A549 (cell line): ENCODE results near the gene CERS3.

Experiments
- EP300 ChIP-seq, 2 experiments: fragments of >200 bp; sonication (Bioruptor Twin); formaldehyde crosslinking; IDR thresholded peaks; 2 replicates in 1 of 2; 3 replicates in 1 of 2; pipeline ENCODE4 v1.6.1; 2016 to 2017
- FOSL2 ChIP-seq, 2 experiments: fragments of 450-650 bp in 1 of 2; fragments of >200 bp in 1 of 2; sonication (Bioruptor Twin) in 1 of 2; formaldehyde crosslinking; IDR thresholded peaks; 2 replicates each; pipeline versions ENCODE4 v1.5.0 to v1.6.1; 2016 to 2020; ENCODE audit warnings: mild to moderate bottlenecking in 1 of 2, moderate library complexity in 1 of 2
- KDM1A ChIP-seq: fragments of 200-600 bp; sonication (generic); IDR thresholded peaks from 2 replicates; pipeline ENCODE4 v1.6.1; 2016; ENCODE audit warnings: low read depth, mild to moderate bottlenecking
- MAZ ChIP-seq: fragments of 150-350 bp; IDR thresholded peaks from 2 replicates; pipeline ENCODE4 v1.6.1; 2014; ENCODE audit warnings: antibody characterized with exemption, low read depth, low read length, borderline replicate concordance
- PBX3 ChIP-seq: IDR thresholded peaks from 2 replicates; pipeline ENCODE4 v1.6.1; 2012
- POLR2A ChIP-seq: IDR thresholded peaks from 2 replicates; pipeline ENCODE4 v1.6.1; 2012; ENCODE audit warnings: mild to moderate bottlenecking, low read length
- RAD21 ChIP-seq, 2 experiments: fragments of >200 bp in 1 of 2; sonication (Bioruptor Twin) in 1 of 2; formaldehyde crosslinking in 1 of 2; IDR thresholded peaks in 1 of 2; conservative IDR thresholded peaks in 1 of 2; 2 replicates in 1 of 2; 3 replicates in 1 of 2; pipeline ENCODE4 v1.6.1; 2012 to 2018; ENCODE audit warnings: inconsistent platforms in 1 of 2
- RFX5 ChIP-seq: fragments of 450-650 bp; IDR thresholded peaks from 2 replicates; pipeline ENCODE4 v1.7.1; 2014; ENCODE audit warnings: antibody characterized with exemption, mild to moderate bottlenecking, moderate library complexity
- TP53 ChIP-seq: fragments of 250-450 bp; sonication (Bioruptor Pico); IDR thresholded peaks from 2 replicates; pipeline ENCODE4 v1.5.0; 2021; ENCODE audit warnings: mild to moderate bottlenecking, moderate library complexity
- TF ChIP-seq, protein P1 (sequence below): fragments of >200 bp; sonication (Bioruptor Twin); formaldehyde crosslinking; IDR thresholded peaks from 3 replicates; pipeline ENCODE4 v1.5.1; 2016
- TF ChIP-seq, protein P2 (sequence below): fragments of 450-650 bp; IDR thresholded peaks from 2 replicates; pipeline ENCODE4 v1.6.1; 2014; ENCODE audit warnings: antibody characterized with exemption
- TF ChIP-seq, protein P3 (sequence below): fragments of 250-450 bp; sonication (Bioruptor Pico); IDR thresholded peaks from 2 replicates; pipeline ENCODE4 v1.5.0; 2021; ENCODE audit warnings: mild to moderate bottlenecking, moderate library complexity, borderline replicate concordance
- TF ChIP-seq, protein P4 (sequence below): IDR thresholded peaks from 2 replicates; pipeline ENCODE4 v1.6.1; 2012

GRCh38 chr15:100385300-100386050 lies 143.3 kb downstream of the CERS3 start:
- TF ChIP-seq PBX3 (no peak), KDM1A (no peak), EP300 (IDR thresholded peaks at IDR 0.05) (no peak), RFX5 (no peak), POLR2A (no peak), FOSL2 (IDR thresholded peaks at IDR 0.05) (no peak), FOSL2 (CRISPR knock-in tag; IDR thresholded peaks at IDR 0.05) (no peak), TP53 (CRISPR knock-in tag) (no peak), RAD21 (conservative IDR thresholded peaks at IDR 0.05 in 1 of 2, IDR thresholded peaks at IDR 0.05 in 1 of 2) (no peak), MAZ (no peak)
- TF ChIP-seq, protein P1, sequence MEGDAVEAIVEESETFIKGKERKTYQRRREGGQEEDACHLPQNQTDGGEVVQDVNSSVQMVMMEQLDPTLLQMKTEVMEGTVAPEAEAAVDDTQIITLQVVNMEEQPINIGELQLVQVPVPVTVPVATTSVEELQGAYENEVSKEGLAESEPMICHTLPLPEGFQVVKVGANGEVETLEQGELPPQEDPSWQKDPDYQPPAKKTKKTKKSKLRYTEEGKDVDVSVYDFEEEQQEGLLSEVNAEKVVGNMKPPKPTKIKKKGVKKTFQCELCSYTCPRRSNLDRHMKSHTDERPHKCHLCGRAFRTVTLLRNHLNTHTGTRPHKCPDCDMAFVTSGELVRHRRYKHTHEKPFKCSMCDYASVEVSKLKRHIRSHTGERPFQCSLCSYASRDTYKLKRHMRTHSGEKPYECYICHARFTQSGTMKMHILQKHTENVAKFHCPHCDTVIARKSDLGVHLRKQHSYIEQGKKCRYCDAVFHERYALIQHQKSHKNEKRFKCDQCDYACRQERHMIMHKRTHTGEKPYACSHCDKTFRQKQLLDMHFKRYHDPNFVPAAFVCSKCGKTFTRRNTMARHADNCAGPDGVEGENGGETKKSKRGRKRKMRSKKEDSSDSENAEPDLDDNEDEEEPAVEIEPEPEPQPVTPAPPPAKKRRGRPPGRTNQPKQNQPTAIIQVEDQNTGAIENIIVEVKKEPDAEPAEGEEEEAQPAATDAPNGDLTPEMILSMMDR, result no peak
- TF ChIP-seq, protein P2, sequence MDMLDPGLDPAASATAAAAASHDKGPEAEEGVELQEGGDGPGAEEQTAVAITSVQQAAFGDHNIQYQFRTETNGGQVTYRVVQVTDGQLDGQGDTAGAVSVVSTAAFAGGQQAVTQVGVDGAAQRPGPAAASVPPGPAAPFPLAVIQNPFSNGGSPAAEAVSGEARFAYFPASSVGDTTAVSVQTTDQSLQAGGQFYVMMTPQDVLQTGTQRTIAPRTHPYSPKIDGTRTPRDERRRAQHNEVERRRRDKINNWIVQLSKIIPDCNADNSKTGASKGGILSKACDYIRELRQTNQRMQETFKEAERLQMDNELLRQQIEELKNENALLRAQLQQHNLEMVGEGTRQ, result no peak
- TF ChIP-seq, protein P3, sequence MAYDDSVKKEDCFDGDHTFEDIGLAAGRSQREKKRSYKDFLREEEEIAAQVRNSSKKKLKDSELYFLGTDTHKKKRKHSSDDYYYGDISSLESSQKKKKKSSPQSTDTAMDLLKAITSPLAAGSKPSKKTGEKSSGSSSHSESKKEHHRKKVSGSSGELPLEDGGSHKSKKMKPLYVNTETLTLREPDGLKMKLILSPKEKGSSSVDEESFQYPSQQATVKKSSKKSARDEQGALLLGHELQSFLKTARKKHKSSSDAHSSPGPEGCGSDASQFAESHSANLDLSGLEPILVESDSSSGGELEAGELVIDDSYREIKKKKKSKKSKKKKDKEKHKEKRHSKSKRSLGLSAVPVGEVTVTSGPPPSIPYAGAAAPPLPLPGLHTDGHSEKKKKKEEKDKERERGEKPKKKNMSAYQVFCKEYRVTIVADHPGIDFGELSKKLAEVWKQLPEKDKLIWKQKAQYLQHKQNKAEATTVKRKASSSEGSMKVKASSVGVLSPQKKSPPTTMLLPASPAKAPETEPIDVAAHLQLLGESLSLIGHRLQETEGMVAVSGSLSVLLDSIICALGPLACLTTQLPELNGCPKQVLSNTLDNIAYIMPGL (CRISPR knock-in tag), result no peak
- TF ChIP-seq, protein P4, sequence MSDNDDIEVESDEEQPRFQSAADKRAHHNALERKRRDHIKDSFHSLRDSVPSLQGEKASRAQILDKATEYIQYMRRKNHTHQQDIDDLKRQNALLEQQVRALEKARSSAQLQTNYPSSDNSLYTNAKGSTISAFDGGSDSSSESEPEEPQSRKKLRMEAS, result no peak
